Choroid plexus epithelial cell (primary cell): ENCODE results near the gene RAB21.

ENCODE experiments used
- DNase-seq: peaks from one replicate; pipeline ENCODE4 v3.0.0-alpha.2; 2010; ENCODE audit warnings: low read depth
- H3K4me3 ChIP-seq: 2 replicates; pipeline ENCODE4 v1.5.1; 2011; ENCODE audit warnings: low read depth, mild to moderate bottlenecking, control low read depth, low read length, moderate library complexity
- TF ChIP-seq, protein P1 (sequence below): conservative IDR thresholded peaks from 2 replicates; pipeline ENCODE4 v1.5.1; 2011; ENCODE audit warnings: low read depth, mild to moderate bottlenecking, control low read depth, inconsistent platforms, low read length, moderate library complexity

The RAB21 gene

GRCh38 chr12:71721783-71722505 is 32.7 kb upstream of the RAB21 start:
- TF ChIP-seq, protein P1, sequence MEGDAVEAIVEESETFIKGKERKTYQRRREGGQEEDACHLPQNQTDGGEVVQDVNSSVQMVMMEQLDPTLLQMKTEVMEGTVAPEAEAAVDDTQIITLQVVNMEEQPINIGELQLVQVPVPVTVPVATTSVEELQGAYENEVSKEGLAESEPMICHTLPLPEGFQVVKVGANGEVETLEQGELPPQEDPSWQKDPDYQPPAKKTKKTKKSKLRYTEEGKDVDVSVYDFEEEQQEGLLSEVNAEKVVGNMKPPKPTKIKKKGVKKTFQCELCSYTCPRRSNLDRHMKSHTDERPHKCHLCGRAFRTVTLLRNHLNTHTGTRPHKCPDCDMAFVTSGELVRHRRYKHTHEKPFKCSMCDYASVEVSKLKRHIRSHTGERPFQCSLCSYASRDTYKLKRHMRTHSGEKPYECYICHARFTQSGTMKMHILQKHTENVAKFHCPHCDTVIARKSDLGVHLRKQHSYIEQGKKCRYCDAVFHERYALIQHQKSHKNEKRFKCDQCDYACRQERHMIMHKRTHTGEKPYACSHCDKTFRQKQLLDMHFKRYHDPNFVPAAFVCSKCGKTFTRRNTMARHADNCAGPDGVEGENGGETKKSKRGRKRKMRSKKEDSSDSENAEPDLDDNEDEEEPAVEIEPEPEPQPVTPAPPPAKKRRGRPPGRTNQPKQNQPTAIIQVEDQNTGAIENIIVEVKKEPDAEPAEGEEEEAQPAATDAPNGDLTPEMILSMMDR, result no peak
- DNase-seq, result no peak
- no peak overlapping the region for H3K4me3 ChIP-seq

GRCh38 chr12:71725011-71725410 is 29.7 kb upstream of the RAB21 start:
- TF ChIP-seq, protein P1, result no peak
- no peak for DNase-seq
- no peak overlapping the region for H3K4me3 ChIP-seq

GRCh38 chr12:71726548-71726947 is 28.1 kb upstream of the RAB21 start:
- TF ChIP-seq, protein P1, result no peak
- DNase-seq, result no peak

GRCh38 chr12:71727958-71728357 is 26.7 kb upstream of the RAB21 start:
- DNase-seq, result no peak
- TF ChIP-seq, protein P1, result no peak
- no peak overlapping the region for H3K4me3 ChIP-seq

More at GRCh38 chr12:71726548-71726947, 28.1 kb upstream of the RAB21 start:
- H3K4me3 ChIP-seq, result no peak overlapping the region

GRCh38 chr12:71730936-71731335 is 23.7 kb upstream of the RAB21 start:
- no peak for DNase-seq
- H3K4me3 ChIP-seq, result no peak overlapping the region
- TF ChIP-seq, protein P1, result no peak

- TF ChIP-seq, protein P1, result peak; percentile 15
- no peak overlapping the region for H3K4me3 ChIP-seq
- DNase-seq, result no peak
These were observed 23.0 kb upstream of the RAB21 start for GRCh38 chr12:71731439-71732356.
